Measurements from ENCODE around the gene CDK4.
"Not testable (repeated sequence)": the region's sequence is repeated elsewhere in the genome, so short reads cannot be mapped to it uniquely, and the experiment has no call there.

Gene CDK4

GRCh38 chr12:57751788-57752667, at the start of gene CDK4:
CDK4 (minus strand) TSS chr12:57752310; CDS start chr12:57751717, 593 bp downstream.
- peak; percentile 100 for DNase-seq (ENCODE audit: low read depth)

- DNase-seq (ENCODE audit: low read depth), result no peak
Measured at GRCh38 chr12:57800965-57801364, 48.9 kb upstream of the CDK4 start.

- no peak for DNase-seq (ENCODE audit: low read depth)
Measured at GRCh38 chr12:57797933-57798332, 45.8 kb upstream of the CDK4 start.

GRCh38 chr12:57796996-57797395, 44.9 kb upstream of the CDK4 start:
- no peak for DNase-seq (ENCODE audit: low read depth)

GRCh38 chr12:57795354-57795753, 43.2 kb upstream of the CDK4 start:
- peak; percentile 93 for DNase-seq (ENCODE audit: low read depth)

- peak; percentile 93 for DNase-seq (ENCODE audit: low read depth)
Measured at GRCh38 chr12:57793920-57794319, 41.8 kb upstream of the CDK4 start.

- no peak for DNase-seq (ENCODE audit: low read depth)
Measured at GRCh38 chr12:57783861-57784260, 31.8 kb upstream of the CDK4 start.

- DNase-seq (ENCODE audit: low read depth), result no peak
Measured at GRCh38 chr12:57783466-57783801, 31.3 kb upstream of the CDK4 start.

GRCh38 chr12:57782608-57783465, 30.7 kb upstream of the CDK4 start, which contains the start of gene TSFM:
TSFM (plus strand) TSS chr12:57782787; CDS start chr12:57782802, 15 bp downstream.
- peak; percentile 97 for DNase-seq (ENCODE audit: low read depth)

- DNase-seq (ENCODE audit: low read depth), result no peak
Measured at GRCh38 chr12:57782243-57782607, 30.1 kb upstream of the CDK4 start.

GRCh38 chr12:57781801-57782200, 29.7 kb upstream of the CDK4 start:
- no peak for DNase-seq (ENCODE audit: low read depth)

GRCh38 chr12:57781244-57781643, 29.1 kb upstream of the CDK4 start:
- no peak for DNase-seq (ENCODE audit: low read depth)

GRCh38 chr12:57780284-57780897, 28.3 kb upstream of the CDK4 start:
- no peak for DNase-seq (ENCODE audit: low read depth)

- no peak for DNase-seq (ENCODE audit: low read depth)
Measured at GRCh38 chr12:57779736-57780135, 27.6 kb upstream of the CDK4 start.

GRCh38 chr12:57777911-57778310, 25.8 kb upstream of the CDK4 start:
- DNase-seq (ENCODE audit: low read depth), result no peak

- DNase-seq (ENCODE audit: low read depth), result no peak
Measured at GRCh38 chr12:57777367-57777766, 25.3 kb upstream of the CDK4 start.

- DNase-seq (ENCODE audit: low read depth), result no peak
Measured at GRCh38 chr12:57776247-57776587, 24.1 kb upstream of the CDK4 start.

- no peak for DNase-seq (ENCODE audit: low read depth)
Measured at GRCh38 chr12:57775563-57776246, 23.6 kb upstream of the CDK4 start.

- no peak for DNase-seq (ENCODE audit: low read depth)
Measured at GRCh38 chr12:57775044-57775443, 22.9 kb upstream of the CDK4 start.

- not testable (repeated sequence) for DNase-seq (ENCODE audit: low read depth)
Measured at GRCh38 chr12:57774634-57775033, 22.5 kb upstream of the CDK4 start.

- DNase-seq (ENCODE audit: low read depth), result peak; percentile 78
Measured at GRCh38 chr12:57772429-57773322, 20.6 kb upstream of the CDK4 start, which contains the start of gene EEF1AKMT3. EEF1AKMT3 (plus strand) TSS chr12:57772614; CDS start chr12:57772725, 111 bp downstream.

All from ELR (cell line).